ENCODE measurements around the gene LINC00305.

The LINC00305 gene

DNA sequence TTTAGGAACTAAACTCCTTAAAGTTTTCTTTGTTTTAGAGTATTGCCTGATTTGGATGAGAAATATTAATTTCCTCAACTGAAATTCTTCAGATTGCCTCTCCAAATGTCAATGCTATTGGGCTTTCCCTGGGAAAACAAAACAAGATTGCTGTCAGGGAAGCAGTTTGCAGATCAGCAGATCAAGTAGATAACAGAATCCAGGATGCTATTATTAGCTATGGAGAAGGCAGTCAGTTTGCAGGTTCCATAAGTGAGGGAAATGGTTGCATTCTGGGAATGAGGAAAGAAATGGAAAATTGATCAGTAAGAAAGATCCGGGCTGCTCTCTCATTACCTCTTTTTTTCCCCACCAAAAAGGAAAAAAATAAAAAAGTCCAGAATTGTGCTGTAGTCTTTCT, 11.0 kb downstream of the LINC00305 start:
- Histone ChIP-seq H3K9ac (ENCODE audit: low read depth, low read length, poor library complexity, severe bottlenecking) (no peak overlapping the region), H3K9me2 (replicated peaks; ENCODE audit: low read depth, low read length) (no peaks in the 10 kb centered on the region), H3K27me3 (ENCODE audit: insufficient read depth, low read length, poor library complexity, severe bottlenecking) (no peaks in the 10 kb centered on the region), H4K20me1 (ENCODE audit: insufficient read depth, low read length, poor library complexity, severe bottlenecking) (no peaks in the 10 kb centered on the region), H3K4me3 (ENCODE audit: low read length, poor library complexity, severe bottlenecking) (no peak overlapping the region), H3F3A (ENCODE audit: low read depth) (no peaks in the 10 kb centered on the region), H3K36me3 (ENCODE audit: insufficient read depth, low read length) (no peaks in the 10 kb centered on the region), H2AFZ (ENCODE audit: low read length) (no peak overlapping the region), H3K4me1 (ENCODE audit: insufficient read depth, low read length, poor library complexity, severe bottlenecking) (no peaks in the 10 kb centered on the region), H3K79me2 (ENCODE audit: insufficient read depth, low read length) (no peaks in the 10 kb centered on the region), H3K9me3 (ENCODE audit: insufficient read depth, low read depth, low read length) (no peaks in the 10 kb centered on the region), H3K4me2 (ENCODE audit: low read depth, low read length, poor library complexity, severe bottlenecking) (no peak overlapping the region)
- TF ChIP-seq, protein P1, sequence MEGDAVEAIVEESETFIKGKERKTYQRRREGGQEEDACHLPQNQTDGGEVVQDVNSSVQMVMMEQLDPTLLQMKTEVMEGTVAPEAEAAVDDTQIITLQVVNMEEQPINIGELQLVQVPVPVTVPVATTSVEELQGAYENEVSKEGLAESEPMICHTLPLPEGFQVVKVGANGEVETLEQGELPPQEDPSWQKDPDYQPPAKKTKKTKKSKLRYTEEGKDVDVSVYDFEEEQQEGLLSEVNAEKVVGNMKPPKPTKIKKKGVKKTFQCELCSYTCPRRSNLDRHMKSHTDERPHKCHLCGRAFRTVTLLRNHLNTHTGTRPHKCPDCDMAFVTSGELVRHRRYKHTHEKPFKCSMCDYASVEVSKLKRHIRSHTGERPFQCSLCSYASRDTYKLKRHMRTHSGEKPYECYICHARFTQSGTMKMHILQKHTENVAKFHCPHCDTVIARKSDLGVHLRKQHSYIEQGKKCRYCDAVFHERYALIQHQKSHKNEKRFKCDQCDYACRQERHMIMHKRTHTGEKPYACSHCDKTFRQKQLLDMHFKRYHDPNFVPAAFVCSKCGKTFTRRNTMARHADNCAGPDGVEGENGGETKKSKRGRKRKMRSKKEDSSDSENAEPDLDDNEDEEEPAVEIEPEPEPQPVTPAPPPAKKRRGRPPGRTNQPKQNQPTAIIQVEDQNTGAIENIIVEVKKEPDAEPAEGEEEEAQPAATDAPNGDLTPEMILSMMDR (conservative IDR thresholded peaks at IDR 0.05; ENCODE audit: low read length) = no peak
- no peak for TF ChIP-seq EZH2phosphoT487 (IDR thresholded peaks at IDR 0.05; ENCODE audit: borderline replicate concordance)

DNA sequence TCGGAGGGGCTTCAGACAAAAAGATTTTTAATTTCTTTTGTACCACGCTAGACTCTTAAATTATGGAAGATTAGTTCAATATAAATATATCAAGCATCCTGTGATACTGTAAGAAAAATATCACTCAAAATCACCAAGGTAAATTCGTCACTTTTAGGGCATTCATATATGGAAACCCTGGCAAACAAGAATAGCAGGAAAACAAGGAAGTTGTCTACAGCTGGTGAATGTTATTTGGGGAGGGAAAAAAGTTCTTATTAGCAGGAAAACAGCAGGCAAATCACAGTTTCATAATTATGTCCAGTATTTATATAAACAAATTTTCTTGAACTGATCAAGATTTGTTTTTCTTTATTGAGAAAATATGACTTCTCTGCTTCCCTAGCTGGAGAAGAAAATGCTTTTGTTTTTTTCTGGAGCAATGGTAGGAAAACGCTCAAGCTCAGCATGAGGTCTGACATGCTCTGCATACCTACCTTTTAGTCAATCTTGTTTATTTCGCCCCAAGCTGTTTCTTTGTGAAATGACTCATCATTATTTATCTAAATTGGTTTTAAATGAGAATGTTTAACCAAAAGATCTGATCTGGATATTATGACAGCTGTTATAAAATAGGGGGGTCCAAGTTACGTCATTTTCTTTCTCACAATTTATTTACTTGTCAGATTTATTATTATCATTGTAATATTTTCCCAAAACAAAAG, 14.7 kb downstream of the LINC00305 start:
- no peak overlapping the region for H3K4me3 ChIP-seq (ENCODE audit: low read length, poor library complexity, severe bottlenecking)

GRCh38 chr18:64132871-64133270, 16.0 kb downstream of the LINC00305 start:
- TF ChIP-seq EZH2phosphoT487 (IDR thresholded peaks at IDR 0.05; ENCODE audit: borderline replicate concordance) = no peak
- Histone ChIP-seq H2AFZ (ENCODE audit: low read length) (no peak overlapping the region), H4K20me1 (ENCODE audit: insufficient read depth, low read length, poor library complexity, severe bottlenecking) (no peaks in the 10 kb centered on the region), H3K4me1 (ENCODE audit: insufficient read depth, low read length, poor library complexity, severe bottlenecking) (no peaks in the 10 kb centered on the region), H3K4me2 (ENCODE audit: low read depth, low read length, poor library complexity, severe bottlenecking) (no peak overlapping the region), H3K79me2 (ENCODE audit: insufficient read depth, low read length) (no peaks in the 10 kb centered on the region), H3K36me3 (ENCODE audit: insufficient read depth, low read length) (no peaks in the 10 kb centered on the region), H3K4me3 (ENCODE audit: low read length, poor library complexity, severe bottlenecking) (no peak overlapping the region), H3F3A (ENCODE audit: low read depth) (no peaks in the 10 kb centered on the region), H3K9me2 (replicated peaks; ENCODE audit: low read depth, low read length) (no peaks in the 10 kb centered on the region), H3K27me3 (ENCODE audit: insufficient read depth, low read length, poor library complexity, severe bottlenecking) (no peaks in the 10 kb centered on the region), H3K9me3 (ENCODE audit: insufficient read depth, low read depth, low read length) (no peaks in the 10 kb centered on the region), H3K9ac (ENCODE audit: low read depth, low read length, poor library complexity, severe bottlenecking) (no peak overlapping the region)

More for the DNA sequence above, 14.7 kb downstream of the LINC00305 start:
- no peak overlapping the region for H3K4me2 ChIP-seq (ENCODE audit: low read depth, low read length, poor library complexity, severe bottlenecking)
- no peaks in the 10 kb centered on the region for H3K79me2 ChIP-seq (ENCODE audit: insufficient read depth, low read length)
- no peaks in the 10 kb centered on the region for H3K9me2 ChIP-seq (replicated peaks; ENCODE audit: low read depth, low read length)
- H3K27me3 ChIP-seq (ENCODE audit: insufficient read depth, low read length, poor library complexity, severe bottlenecking) = no peaks in the 10 kb centered on the region
- no peaks in the 10 kb centered on the region for H4K20me1 ChIP-seq (ENCODE audit: insufficient read depth, low read length, poor library complexity, severe bottlenecking)
- no peak for TF ChIP-seq EZH2phosphoT487 (IDR thresholded peaks at IDR 0.05; ENCODE audit: borderline replicate concordance)
- TF ChIP-seq, protein P1 (conservative IDR thresholded peaks at IDR 0.05; ENCODE audit: low read length) = no peak
- H2AFZ ChIP-seq (ENCODE audit: low read length) = no peak overlapping the region
- H3K4me1 ChIP-seq (ENCODE audit: insufficient read depth, low read length, poor library complexity, severe bottlenecking) = no peaks in the 10 kb centered on the region
- H3K9me3 ChIP-seq (ENCODE audit: insufficient read depth, low read depth, low read length) = no peaks in the 10 kb centered on the region
- H3K36me3 ChIP-seq (ENCODE audit: insufficient read depth, low read length) = no peaks in the 10 kb centered on the region
- H3F3A ChIP-seq (ENCODE audit: low read depth) = no peaks in the 10 kb centered on the region
- no peak overlapping the region for H3K9ac ChIP-seq (ENCODE audit: low read depth, low read length, poor library complexity, severe bottlenecking)

DNA sequence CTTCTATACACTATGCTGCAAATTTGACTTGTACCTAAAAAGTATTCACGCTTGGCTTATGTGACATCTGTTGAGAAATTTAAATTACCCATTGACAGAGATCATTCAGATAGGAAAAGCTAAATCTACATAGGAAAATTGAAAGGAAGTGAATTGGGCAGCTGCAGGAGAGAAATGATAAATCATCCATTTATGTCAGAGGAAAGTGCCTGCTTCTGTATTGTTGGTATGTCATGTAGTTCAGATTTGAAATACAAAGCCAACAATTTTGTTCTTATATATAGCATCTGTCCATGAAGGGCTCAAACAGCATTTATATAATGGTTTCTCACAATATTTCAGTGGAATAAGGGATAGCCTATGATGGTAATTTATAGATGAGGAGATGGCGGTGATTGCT, 17.6 kb downstream of the LINC00305 start:
- Histone ChIP-seq H3K36me3 (ENCODE audit: insufficient read depth, low read length) (no peaks in the 10 kb centered on the region), H3K9me3 (ENCODE audit: insufficient read depth, low read depth, low read length) (no peaks in the 10 kb centered on the region), H3F3A (ENCODE audit: low read depth) (no peaks in the 10 kb centered on the region), H3K9ac (ENCODE audit: low read depth, low read length, poor library complexity, severe bottlenecking) (no peak overlapping the region), H3K4me3 (ENCODE audit: low read length, poor library complexity, severe bottlenecking) (no peak overlapping the region), H4K20me1 (ENCODE audit: insufficient read depth, low read length, poor library complexity, severe bottlenecking) (no peaks in the 10 kb centered on the region), H3K9me2 (replicated peaks; ENCODE audit: low read depth, low read length) (no peaks in the 10 kb centered on the region), H3K4me1 (ENCODE audit: insufficient read depth, low read length, poor library complexity, severe bottlenecking) (no peaks in the 10 kb centered on the region), H3K79me2 (ENCODE audit: insufficient read depth, low read length) (no peaks in the 10 kb centered on the region), H3K4me2 (ENCODE audit: low read depth, low read length, poor library complexity, severe bottlenecking) (no peak overlapping the region), H3K27me3 (ENCODE audit: insufficient read depth, low read length, poor library complexity, severe bottlenecking) (no peaks in the 10 kb centered on the region), H2AFZ (ENCODE audit: low read length) (no peak overlapping the region)
- TF ChIP-seq, protein P1 (conservative IDR thresholded peaks at IDR 0.05; ENCODE audit: low read length) = no peak
- TF ChIP-seq EZH2phosphoT487 (IDR thresholded peaks at IDR 0.05; ENCODE audit: borderline replicate concordance) = no peak
